Measurements from ENCODE around the gene POLR2F.
"Not testable (repeated sequence)": the region's sequence is repeated elsewhere in the genome, so short reads cannot be mapped to it uniquely, and the experiment has no call there.

The POLR2F gene

DNA sequence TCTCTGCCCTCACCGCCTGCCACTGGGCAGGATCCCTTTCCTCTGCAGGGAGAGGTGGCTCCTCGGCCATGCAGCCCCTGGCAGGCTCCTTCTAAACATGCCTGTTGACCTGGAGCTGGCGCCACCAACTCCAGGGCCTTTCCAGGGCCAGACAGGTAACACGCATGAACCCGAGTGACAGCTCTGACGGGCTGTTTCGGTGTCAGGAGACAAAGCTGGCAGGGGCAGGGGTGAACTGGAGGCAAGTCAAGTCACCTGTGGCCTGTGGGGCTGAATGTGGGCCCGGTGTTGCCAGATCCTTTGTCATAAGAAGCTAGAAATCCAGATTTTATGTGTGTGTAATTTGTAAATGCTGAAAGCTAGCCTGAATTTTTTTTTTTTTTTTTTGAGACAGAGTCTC is 11.4 kb upstream of the POLR2F start:
- H3K27ac ChIP-seq (ENCODE audit: low read length) = no peak overlapping the region
- no peak overlapping the region for H3K9ac ChIP-seq (ENCODE audit: low read length)
- H4K20me1 ChIP-seq (ENCODE audit: insufficient read depth, low read length) = no peaks in the 10 kb centered on the region
- TF ChIP-seq EZH2phosphoT487 (IDR thresholded peaks at IDR 0.05; ENCODE audit: low read depth) = no peak
- TF ChIP-seq, protein P1, sequence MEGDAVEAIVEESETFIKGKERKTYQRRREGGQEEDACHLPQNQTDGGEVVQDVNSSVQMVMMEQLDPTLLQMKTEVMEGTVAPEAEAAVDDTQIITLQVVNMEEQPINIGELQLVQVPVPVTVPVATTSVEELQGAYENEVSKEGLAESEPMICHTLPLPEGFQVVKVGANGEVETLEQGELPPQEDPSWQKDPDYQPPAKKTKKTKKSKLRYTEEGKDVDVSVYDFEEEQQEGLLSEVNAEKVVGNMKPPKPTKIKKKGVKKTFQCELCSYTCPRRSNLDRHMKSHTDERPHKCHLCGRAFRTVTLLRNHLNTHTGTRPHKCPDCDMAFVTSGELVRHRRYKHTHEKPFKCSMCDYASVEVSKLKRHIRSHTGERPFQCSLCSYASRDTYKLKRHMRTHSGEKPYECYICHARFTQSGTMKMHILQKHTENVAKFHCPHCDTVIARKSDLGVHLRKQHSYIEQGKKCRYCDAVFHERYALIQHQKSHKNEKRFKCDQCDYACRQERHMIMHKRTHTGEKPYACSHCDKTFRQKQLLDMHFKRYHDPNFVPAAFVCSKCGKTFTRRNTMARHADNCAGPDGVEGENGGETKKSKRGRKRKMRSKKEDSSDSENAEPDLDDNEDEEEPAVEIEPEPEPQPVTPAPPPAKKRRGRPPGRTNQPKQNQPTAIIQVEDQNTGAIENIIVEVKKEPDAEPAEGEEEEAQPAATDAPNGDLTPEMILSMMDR (IDR thresholded peaks at IDR 0.05; ENCODE audit: low read depth, low read length) = no peak
- no peaks in the 10 kb centered on the region for H3K4me1 ChIP-seq (ENCODE audit: low read length)
- H2AFZ ChIP-seq (ENCODE audit: low read depth, low read length) = no peak overlapping the region
- no peaks in the 10 kb centered on the region for H3K27me3 ChIP-seq (ENCODE audit: low read depth, low read length)
- no peaks in the 10 kb centered on the region for H3K79me2 ChIP-seq (ENCODE audit: low read length)
- H3K9me3 ChIP-seq (ENCODE audit: insufficient read depth, low read length) = no peaks in the 10 kb centered on the region
- no peak overlapping the region for H3K4me2 ChIP-seq (ENCODE audit: low read length)
- H3K36me3 ChIP-seq (replicated peaks; ENCODE audit: low read depth, low read length) = peaks cover 2% of the 10 kb centered on the region
- no peak overlapping the region for H3K4me3 ChIP-seq (ENCODE audit: low read length)

GRCh38 chr22:37943136-37943824 is 10.2 kb upstream of the POLR2F start:
- Histone ChIP-seq H2AFZ (ENCODE audit: low read depth, low read length) (no peak overlapping the region), H3K27ac (ENCODE audit: low read length) (no peak overlapping the region), H3K9ac (ENCODE audit: low read length) (no peak overlapping the region), H3K4me3 (ENCODE audit: low read length) (no peak overlapping the region), H3K36me3 (replicated peaks; ENCODE audit: low read depth, low read length) (peaks cover 2% of the 10 kb centered on the region), H3K4me1 (ENCODE audit: low read length) (no peaks in the 10 kb centered on the region), H3K4me2 (ENCODE audit: low read length) (no peak overlapping the region), H3K27me3 (ENCODE audit: low read depth, low read length) (no peaks in the 10 kb centered on the region), H4K20me1 (ENCODE audit: insufficient read depth, low read length) (no peaks in the 10 kb centered on the region), H3K79me2 (ENCODE audit: low read length) (no peaks in the 10 kb centered on the region), H3K9me3 (ENCODE audit: insufficient read depth, low read length) (no peaks in the 10 kb centered on the region)
- no peak for TF ChIP-seq EZH2phosphoT487 (IDR thresholded peaks at IDR 0.05; ENCODE audit: low read depth)
- TF ChIP-seq, protein P1 (IDR thresholded peaks at IDR 0.05; ENCODE audit: low read depth, low read length) = no peak

- Histone ChIP-seq H4K20me1 (ENCODE audit: insufficient read depth, low read length) (no peaks in the 10 kb centered on the region), H3K9me3 (ENCODE audit: insufficient read depth, low read length) (no peaks in the 10 kb centered on the region), H3K27ac (ENCODE audit: low read length) (no peak overlapping the region), H3K36me3 (replicated peaks; ENCODE audit: low read depth, low read length) (peaks cover 2% of the 10 kb centered on the region), H3K27me3 (ENCODE audit: low read depth, low read length) (no peaks in the 10 kb centered on the region), H3K4me1 (ENCODE audit: low read length) (no peaks in the 10 kb centered on the region), H3K4me3 (ENCODE audit: low read length) (no peak overlapping the region), H3K4me2 (ENCODE audit: low read length) (no peak overlapping the region), H3K9ac (ENCODE audit: low read length) (no peak overlapping the region), H3K79me2 (ENCODE audit: low read length) (no peaks in the 10 kb centered on the region), H2AFZ (ENCODE audit: low read depth, low read length) (no peak overlapping the region)
- TF ChIP-seq EZH2phosphoT487 (IDR thresholded peaks at IDR 0.05; ENCODE audit: low read depth) = no peak
- TF ChIP-seq, protein P1 (IDR thresholded peaks at IDR 0.05; ENCODE audit: low read depth, low read length) = no peak
Observed at GRCh38 chr22:37943825-37944198, 9.7 kb upstream of the POLR2F start.

- H3K79me2 ChIP-seq (ENCODE audit: low read length); H3K36me3 ChIP-seq (replicated peaks; ENCODE audit: low read depth, low read length); H3K4me3 ChIP-seq (ENCODE audit: low read length); H3K4me2 ChIP-seq (ENCODE audit: low read length); H4K20me1 ChIP-seq (ENCODE audit: insufficient read depth, low read length); H3K27me3 ChIP-seq (ENCODE audit: low read depth, low read length); H3K4me1 ChIP-seq (ENCODE audit: low read length); H2AFZ ChIP-seq (ENCODE audit: low read depth, low read length); H3K9me3 ChIP-seq (ENCODE audit: insufficient read depth, low read length); H3K27ac ChIP-seq (ENCODE audit: low read length); H3K9ac ChIP-seq (ENCODE audit: low read length): not testable (repeated sequence)
Observed at GRCh38 chr22:37944423-37944822, 9.1 kb upstream of the POLR2F start.

GRCh38 chr22:37947142-37947795 is 6.2 kb upstream of the POLR2F start:
- not testable (repeated sequence) for H3K4me2 ChIP-seq (ENCODE audit: low read length); H3K4me3 ChIP-seq (ENCODE audit: low read length); H3K27ac ChIP-seq (ENCODE audit: low read length); H3K4me1 ChIP-seq (ENCODE audit: low read length); H3K9ac ChIP-seq (ENCODE audit: low read length); H3K9me3 ChIP-seq (ENCODE audit: insufficient read depth, low read length); H2AFZ ChIP-seq (ENCODE audit: low read depth, low read length); H3K27me3 ChIP-seq (ENCODE audit: low read depth, low read length); H3K36me3 ChIP-seq (replicated peaks; ENCODE audit: low read depth, low read length); H3K79me2 ChIP-seq (ENCODE audit: low read length); H4K20me1 ChIP-seq (ENCODE audit: insufficient read depth, low read length)
